NCI-H2171 treated with DMSO at 0.1 percent for 48 hours (cell line): ENCODE measurements around the gene CEND1.
A peak's percentile ranks its signal among the peaks of the same experiment; 100 is the strongest.

ENCODE experiments used
- DNase-seq: peaks from one replicate; lab custom pipeline; 2025; lab: John Stamatoyannopoulos, UW

Gene CEND1

DNA sequence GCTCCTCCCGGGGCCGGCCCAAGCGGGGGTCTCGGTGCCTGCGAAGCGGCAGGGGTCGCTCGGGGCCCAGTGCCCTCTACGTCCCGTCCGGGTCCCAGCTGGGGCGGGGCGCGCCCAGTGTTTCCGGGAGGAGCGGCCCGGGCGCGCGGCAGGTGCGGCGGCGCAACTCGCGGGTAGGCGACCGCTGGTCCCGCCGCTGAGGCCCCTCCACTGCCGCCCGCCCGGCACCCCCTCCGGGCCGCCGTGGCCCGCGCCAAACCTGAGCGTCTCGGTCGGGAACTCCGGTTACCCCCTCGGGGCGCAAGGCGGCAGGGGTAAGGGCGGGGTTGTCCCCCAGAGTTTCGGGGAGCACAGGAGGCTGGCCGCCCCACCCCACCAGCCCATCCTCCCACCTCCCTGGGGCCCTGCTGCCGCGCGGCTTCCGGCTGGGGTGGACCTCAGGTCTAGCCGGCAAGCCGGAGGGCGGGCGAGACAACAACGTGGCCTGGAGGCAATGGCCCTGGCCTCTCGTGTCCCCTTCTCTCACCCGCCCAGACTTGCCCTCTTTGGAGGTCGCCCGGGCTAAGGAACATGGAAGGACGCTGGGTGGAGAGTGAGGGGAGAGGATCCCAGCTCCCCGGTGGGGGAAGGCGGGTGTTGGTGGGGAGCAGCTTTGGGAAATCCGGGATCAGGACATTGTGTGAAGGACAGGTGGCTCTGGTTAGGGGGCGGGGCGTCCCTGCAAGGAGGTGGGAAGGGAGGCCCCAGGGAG lies 37.4 kb upstream of the CEND1 start:
- peak; percentile 11 for DNase-seq

DNA sequence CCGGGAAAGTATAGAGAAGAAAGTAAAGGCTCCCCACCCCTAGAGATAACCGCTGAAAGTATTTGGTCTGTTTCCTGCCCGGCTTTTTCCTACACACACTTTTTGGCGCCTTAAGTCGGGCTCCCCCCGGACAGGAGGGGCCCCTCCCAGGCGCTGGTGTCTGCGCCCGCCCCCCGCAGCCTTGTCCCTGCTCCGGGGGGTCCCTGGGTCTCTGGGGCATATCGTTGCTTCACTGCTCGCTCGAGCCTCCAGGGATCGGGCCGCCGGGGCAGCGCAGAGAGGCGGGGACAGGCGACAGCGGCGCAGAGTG lies 36.9 kb upstream of the CEND1 start:
- DNase-seq = no peak

DNA sequence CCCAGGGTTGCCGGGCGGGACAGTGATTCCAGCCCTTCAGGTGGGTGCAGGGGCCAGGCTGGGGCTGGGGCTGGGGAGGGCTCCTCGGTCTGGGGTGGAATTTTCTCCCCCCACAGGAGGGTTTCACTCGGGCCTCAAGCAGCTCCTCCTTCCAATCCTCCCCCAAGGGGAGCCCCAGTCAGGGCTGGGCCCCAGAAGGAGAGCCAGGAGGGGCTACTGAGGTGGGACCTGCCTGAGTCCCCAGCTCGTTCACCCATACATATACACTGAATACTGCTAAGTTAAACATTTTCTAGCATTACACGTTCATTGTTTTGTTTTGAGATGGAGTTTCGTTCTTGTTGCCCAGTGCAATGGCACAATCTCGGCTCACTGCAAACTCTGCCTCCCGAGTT lies 36.3 kb upstream of the CEND1 start:
- no peak for DNase-seq

DNA sequence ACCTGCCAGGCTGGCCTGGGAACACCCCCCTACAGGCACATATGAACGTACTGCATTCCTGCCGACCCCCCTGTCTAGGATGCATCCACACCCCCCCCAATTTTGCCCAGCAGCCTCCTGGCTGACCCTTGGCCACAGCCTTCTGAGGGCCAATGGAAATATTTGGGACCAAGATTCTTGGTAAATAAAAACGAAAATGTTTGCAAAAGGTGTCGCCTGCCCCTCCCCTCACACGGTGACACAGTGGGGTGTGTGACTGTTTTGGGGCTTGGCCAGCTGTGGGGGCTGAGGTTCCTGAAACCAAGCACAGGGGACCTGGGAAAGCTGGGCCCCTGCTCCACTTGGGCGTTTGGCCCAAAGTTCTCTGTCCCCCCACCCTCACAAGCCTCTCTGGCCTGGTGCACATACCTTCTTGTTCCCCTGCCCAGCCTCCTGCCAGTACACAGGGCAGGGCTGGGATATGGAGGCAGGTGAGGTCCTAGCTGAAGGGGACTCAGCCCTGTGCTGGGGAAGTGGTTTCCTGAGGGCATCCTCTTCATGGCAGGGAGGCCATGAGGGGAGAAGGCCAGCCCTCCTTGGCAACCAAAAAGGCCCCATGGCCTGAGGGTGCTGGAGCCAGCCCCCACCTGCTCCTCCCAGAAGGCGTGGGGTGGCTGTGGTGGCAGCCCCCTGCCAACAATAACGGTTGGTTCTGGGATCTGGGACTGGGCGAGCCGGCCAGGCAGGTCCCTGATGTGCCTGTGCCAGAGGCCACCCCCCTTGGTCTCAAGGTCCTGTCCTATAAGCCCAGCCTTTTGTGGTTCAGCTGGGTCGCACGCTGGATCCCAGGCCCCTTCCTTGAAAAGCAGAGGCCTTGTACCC lies 35.7 kb upstream of the CEND1 start:
- DNase-seq = no peak

DNA sequence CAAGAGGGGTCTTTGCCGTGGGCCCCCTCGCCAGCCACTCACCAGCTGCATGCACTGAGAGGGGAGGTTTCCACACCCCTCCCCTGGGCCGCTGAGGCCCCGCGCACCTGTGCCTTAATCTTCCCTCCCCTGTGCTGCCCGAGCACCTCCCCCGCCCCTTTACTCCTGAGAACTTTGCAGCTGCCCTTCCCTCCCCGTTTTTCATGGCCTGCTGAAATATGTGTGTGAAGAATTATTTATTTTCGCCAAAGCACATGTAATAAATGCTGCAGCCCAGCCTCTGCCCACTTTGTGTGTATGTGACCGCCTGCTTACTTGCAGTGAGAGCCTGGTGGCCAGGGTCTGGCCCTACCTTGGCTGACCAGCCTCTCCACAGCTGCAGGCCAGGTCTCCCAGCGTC lies 35.1 kb upstream of the CEND1 start:
- no peak for DNase-seq

DNA sequence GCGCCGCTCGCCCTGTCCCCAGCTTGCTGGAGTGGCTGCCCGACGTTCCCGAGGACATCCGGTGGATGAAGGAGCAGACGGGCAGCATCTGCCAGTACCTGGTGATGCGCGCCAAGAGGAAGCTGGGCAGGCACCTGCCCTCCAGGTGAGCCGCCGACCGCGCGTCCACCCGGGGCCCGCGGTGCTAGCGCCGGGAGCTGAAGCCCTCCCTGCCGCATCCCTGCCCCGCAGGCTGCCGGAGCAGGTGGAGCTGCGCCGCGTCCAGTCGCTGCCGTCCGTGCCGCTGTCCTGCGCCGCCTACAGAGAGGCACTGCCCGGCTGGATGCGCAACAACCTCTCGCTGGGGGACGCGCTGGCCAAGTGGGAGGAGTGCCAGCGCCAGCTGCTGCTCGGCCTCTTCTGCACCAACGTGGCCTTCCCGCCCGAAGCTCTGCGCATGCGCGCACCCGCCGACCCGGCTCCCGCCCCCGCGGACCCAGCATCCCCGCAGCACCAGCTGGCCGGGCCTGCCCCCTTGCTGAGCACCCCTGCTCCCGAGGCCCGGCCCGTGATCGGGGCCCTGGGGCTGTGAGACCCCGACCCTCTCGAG lies 34.5 kb upstream of the CEND1 start:
- DNase-seq = no peak

DNA sequence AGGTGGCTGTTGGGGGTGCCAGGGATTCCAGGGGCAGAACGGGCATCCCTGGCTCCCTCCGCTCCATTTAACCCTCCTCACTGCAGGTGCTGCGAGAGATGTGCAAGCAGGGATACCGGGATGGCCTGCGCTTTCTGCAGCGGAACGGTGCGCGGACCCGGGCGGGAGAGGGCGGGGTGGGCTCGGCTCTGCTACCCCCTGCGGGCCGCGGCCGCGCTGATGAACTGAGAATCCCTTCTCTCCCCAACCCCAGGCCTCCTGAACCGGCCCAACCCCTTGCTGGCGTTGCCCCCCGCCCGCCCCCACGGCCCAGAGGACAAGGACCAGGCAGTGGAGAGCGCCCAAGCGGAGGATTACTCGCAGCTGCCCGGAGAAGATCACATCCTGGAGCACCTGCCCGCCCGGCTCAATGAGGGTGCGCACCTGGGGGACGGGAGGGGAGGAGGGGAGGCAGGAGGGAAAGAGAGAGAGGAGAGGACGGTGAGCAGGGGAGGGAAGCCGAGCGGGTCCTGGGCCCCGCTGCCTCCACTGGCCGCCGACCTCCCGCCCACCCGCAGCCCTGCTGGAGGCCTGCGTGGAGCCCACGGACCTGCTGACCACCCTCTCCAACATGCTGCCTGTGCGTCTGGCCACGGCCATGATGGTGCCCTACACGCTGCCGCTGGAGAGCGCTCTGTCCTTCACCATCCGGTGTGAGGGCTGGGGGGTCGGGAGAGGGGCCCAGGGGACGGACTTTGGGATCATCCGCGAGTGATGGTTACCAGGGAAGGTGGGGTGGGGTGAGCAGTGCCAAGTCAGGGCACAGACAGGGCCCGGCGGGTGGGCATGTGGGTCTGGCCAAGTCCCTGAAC lies 33.8 kb upstream of the CEND1 start:
- no peak for DNase-seq

DNA sequence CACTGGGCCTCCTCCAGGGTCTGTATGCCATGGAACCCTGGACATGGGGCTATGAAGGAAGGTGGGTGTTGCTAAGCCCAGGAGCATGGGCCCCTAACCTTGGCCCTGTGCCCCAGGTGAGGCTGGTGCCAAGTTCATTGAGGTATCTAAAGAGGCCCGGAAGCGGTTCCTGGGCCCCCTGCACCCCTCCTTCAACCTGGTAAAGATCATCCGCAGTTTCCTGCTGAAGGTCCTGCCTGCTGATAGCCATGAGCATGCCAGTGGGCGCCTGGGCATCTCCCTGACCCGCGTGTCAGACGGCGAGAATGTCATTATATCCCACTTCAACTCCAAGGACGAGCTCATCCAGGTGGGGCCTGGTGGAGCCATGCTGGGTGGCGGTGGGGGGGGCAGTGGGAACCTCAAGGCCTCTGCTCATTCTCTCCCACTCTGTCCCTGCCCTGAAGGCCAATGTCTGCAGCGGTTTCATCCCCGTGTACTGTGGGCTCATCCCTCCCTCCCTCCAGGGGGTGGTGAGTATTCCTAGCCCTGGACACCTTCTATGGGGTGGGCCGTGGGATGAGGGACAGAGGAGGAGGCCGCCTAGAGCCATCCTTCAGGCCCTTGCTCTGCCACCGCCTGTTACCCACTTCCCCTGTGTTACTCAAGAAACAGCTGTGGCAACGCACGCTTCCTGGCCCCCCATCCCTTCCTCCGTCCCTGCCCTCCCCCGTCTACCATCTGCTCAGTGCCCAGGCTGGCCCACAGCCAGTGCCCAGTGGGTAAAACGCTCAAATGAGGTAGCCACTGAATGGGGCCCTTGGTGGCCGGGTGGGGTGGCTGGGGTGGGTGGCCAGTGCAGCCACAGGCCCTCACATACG lies 31.9 kb upstream of the CEND1 start:
- DNase-seq = no peak

DNA sequence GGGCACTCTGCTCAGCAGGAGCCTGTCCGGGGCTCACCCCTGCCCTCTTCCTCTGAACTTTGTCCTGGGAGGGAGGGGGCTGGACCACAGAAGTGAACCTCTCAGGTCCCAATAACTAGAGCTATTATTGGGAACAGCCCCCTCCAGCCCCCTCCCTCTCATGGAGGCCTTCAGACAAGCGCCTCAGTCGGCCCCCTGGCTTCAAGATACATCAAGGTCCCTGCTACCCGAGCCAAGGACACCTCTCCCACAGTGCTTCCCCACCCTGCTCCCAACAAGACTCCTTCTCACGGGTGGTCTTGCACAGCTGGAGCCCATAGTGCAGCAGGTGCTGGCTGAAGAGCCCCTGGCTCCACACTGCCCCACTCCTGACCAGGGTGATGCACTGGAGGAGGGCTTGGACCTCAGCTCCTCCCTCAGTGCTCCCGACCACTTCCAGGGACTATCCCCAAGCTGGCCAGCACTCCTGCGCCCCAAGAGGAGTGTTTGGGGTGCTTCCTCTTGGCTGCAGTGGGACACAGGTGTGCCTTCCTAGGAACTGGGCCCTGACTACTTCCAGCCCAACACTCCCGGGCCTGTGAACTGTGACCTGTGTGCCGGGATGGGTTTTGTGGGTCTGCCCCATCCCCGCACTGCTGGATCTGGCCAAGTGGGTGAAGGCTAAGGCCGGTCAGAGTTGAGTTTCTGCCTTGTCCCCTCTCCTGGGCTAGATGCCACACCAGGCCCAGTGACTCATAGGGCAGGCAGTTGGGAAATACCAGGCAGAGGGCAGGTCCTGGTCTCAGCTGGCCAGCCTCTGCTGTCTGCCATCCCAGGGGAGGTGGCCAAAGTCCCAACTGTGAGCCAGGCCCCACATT lies 31.0 kb upstream of the CEND1 start:
- DNase-seq = no peak

DNA sequence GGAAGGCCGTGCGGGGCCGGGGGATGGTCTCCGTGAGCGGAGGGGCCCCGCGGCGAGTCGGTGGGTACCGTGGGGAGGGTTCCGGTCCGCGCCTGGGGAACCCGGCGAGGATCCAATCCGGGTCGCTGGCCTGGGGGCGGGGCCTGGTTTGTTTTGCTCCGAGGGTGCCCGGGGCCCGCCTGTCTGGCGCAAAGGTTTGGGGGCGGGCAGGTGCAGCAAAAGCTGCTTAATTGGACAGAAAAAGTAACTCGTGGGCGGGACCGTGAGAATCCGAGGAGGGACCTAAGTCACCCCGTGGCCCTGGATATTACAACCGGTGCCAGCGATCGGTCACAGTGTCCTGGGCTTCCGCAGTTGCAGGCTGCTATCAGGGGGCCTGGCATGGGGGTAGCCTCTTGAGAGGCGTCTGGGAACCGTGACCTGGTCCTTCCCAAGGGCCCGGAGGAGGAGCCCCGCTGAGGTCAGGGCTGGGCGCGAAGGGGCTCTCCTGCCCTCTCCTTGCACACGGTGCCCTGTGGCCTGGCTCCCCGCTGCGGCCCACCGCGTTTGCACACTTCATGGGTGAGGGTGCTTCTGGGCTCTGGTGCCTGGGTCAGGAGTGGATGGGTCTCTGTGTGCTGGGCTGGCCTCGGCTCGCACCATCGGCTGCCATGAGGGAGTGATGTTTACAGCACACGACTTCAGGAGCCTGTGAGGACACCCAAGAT lies 30.2 kb upstream of the CEND1 start:
- DNase-seq = peak; percentile 47

DNA sequence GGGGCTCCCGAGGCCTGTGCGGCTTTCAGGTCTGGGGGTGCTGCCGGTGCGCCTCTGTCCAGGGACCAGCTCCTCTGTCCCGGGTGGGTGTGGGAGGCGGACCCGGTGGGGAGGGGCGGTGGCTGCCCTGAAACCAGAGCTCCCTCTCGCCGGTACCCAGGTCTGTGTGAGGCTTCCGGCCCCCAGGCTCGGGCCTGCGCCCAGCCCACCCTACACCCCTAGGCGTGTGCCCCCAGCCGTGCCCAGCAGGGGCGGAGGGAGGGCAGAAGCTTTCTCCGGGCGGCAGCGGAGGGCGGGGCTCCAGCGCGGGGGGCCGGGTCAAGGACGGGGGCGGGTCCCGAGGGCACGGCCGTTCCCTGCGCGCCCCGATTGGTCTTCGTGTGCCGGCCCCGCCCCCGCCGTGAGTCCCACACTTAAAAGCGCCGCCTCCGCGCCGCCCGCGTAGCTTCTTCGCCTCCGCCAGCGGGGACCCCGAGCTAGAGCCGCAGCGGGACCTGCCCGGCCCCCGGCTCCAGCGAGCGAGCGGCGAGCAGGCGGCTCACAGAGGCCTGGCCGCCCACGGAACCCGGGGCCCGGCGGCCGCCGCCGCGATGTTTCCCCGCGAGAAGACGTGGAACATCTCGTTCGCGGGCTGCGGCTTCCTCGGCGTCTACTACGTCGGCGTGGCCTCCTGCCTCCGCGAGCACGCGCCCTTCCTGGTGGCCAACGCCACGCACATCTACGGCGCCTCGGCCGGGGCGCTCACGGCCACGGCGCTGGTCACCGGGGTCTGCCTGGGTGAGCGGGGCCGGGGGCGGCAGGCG lies 29.4 kb upstream of the CEND1 start:
- DNase-seq = peak; percentile 67

DNA sequence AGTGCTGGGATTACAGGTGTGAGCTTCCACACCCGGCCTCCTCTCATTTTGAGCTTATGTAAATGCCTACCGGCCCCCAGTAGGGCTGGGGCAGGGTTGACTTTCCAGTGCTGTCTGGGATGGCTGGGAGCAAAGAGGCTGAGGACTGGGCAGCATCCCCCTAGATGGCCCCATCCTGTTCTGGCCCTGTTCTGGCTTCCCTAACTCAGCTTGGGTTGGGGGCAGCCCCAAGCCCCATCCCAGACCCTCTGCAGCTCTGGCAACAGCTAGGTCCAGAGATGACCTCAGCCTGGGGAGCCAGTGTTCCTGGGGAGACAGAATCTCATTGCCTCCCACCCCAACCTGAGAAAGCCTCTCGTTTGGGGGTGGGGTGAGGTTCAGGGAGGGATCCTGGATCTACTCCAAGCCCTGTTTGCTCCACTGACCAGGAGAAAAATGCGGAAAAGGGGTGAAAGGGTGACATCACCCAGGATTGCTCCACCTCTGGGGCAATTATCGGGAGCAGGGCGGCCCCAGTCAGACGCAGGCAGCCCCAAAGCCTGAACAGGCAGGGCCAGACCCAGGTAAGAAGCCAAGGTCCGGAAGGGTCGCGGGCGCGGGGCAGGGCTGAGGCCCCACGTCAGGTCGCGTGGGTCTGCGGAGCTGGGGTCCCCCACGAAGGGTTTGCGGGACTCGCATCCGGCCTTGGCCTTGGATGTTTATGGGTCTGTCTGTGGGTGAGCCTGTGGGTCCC lies 28.7 kb upstream of the CEND1 start, which contains the start of gene PNPLA2:
Gene PNPLA2 (plus strand): TSS at position 519 of the 733 bp plus-strand sequence. CDS start 805 bp downstream, outside the sequence.
- DNase-seq = no peak

DNA sequence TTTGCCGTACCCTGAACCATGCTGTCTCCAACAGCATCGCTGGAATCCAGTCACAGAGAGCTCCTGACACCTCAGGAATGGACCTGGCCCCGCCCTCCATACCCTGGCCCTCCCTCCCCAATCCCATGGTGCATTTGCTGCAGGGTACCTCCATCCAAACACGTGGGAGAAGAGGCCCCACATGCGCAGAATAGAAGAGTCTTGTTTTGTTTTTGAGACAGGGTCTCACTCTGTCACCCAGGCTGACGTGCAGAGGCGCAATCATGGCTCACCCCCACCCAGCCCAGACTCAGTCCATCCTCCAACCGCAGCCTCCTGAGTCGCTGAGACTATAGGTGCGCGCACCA lies 26.5 kb upstream of the CEND1 start:
- no peak for DNase-seq

DNA sequence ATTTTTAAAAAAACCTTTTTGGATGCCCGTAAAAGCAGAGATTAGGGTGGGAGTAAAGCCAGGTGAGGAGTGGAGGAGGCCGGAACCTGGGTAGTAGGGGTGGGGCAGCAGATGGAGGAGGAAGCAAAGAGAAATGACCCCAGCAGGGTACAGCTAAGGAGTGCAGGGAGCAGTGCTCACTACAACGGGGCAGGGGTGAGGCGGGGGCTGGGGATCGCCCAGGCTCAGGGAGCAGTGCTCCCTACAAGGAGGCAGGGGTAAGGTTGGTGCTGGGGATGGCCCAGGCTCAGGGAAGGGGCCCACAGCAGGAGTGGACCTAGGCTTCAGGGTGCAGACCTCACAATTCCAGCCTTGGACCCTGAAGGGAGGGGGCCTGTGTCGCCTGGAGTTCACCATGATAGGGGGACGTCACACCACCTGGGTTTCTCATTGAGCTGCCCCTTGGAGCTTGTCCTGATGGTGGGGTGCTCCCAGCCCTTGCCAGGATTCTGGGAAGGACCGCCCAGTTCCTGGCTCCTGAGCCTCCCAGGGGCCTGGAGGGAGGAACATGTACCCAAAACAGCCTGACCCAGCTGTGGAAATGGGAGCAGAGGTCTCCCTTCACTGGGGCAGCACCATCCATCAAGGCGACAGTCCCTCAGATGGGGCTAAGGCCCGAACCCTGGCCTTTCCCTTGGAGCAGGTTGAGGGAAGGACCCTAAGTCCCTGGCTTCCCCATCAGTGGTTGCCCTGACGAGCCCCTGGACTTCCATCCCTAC lies 26.0 kb upstream of the CEND1 start:
- no peak for DNase-seq

DNA sequence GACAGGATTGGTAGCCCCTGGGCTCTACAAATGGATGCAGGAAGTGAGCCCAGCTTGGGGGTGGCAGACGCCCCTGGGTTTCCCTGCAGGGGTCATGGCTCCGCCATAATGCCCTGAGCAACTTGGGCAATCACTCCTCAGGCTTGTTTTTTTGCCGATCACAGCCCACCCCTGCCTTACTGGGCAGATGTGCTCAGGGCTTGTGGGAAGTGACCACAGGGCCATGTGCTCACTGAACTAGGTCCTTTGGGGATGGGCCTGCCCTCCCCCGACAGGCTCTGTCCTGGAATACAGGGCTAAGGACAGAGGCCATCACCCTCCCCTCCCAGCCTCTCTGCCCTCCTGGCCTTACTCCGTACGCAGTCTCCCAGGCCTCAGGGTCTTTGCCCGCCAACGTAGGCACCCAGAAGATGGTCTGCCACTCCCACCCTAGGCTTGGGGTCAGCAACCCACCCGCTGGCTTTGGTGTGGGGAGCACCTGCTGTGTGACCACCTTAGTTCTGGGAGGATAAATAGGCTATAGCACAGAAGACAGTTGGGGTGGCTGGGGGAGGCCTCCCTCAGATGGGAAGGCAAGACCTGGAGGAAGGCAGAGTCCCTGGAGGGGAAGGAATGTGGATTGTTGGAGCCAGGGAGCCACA lies 23.7 kb upstream of the CEND1 start:
- DNase-seq = no peak

DNA sequence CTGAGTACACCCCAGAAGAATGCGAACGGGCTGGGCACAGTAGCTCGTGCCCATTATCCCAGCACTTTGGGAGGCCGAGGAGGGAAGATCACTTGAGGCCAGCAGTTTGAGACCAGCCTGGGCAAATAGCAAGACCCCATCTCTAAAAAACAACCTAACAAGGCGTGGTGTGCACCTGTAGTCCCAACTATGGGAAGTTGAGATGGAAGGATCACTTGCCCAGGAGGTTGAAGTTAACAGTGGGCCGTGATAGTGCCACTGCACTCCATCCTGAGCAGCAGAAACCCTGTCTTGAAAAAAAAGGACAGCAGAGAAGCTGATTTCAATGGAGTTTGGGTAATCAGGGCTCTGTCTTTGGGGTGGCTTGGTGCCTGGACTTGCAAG lies 23.2 kb upstream of the CEND1 start:
- no peak for DNase-seq

DNA sequence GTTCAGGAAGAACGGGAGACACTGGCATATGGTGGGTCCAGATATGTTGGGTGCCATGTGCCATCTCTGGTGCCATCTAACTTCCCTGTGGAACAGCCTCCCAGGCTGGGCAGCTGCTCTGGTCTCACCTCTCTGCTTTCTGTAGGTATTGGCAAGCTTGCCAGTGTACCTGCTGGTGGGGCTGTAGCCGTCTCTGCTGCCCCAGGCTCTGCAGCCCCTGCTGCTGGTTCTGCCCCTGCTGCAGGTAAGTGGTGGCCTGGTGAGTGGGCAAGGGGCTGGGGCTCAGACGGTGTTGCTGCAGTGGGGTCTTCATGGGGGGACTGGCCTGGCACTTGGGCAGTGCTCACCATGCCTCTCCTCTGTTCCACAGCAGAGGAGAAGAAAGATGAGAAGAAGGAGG lies 22.5 kb upstream of the CEND1 start:
- no peak for DNase-seq
